ENCODE results near the gene TRAF7.
"Not testable (repeated sequence)": the region's sequence is repeated elsewhere in the genome, so short reads cannot be mapped to it uniquely, and the experiment has no call there.

The TRAF7 gene

GRCh38 chr16:2155091-2155950 lies at the start of gene TRAF7:
TSS of gene TRAF7 (plus strand) at chr16:2155782. CDS start at chr16:2163921, 8,139 bp downstream.
- peak; percentile 100 for DNase-seq

- not testable (repeated sequence) for DNase-seq
Observed at GRCh38 chr16:2106211-2106610, 49.4 kb upstream of the TRAF7 start.

DNA sequence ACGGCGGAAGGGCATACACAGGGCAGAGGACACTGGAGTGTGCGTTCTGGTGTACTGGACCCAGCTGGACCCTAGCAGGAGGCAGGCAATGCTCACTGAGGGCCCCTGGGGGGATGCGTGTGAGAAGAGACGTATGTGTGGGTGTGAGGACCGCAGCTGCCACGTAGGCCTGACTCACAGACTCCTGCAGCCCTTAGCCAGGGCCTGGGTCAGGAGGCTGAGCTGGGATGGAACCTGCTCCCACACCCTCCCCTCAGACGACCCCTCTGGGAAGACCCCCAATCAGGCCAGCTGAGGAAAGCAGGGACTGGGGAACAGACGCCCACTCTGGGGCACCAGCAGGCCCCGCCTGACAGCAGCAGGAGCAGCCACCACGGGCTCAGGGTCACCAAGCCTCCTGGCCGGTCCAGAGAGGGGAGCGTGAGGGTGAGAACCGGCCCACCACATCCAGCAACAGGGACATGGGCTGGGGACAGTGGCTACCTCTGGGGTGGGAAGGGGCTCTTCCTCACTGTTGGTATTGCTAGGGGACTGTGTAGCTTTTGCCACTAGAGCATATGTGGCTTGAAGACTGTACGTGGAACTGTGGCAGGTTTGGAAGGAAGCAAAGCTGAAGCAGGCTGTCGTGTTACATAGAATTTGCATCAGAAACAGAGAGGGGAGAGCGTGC lies 48.3 kb upstream of the TRAF7 start:
- DNase-seq = not testable (repeated sequence)

DNA sequence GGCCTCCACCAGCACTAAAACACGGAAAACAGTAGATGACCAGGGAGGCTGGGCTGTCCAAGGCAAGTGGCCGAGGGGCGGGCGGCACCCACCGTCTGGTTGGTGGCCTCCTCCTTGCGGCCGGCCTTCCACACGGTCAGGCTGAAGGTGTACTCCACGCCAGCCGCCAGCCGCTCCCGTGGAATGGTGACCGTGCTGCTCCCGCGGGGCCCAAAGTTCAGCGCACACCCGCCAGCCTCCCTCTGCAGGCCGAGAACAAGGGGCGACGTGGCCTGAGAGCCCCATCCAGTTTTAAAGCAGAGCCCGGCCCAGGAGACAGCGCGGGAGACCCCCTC lies 47.8 kb upstream of the TRAF7 start:
- DNase-seq = not testable (repeated sequence)

GRCh38 chr16:2108446-2109270 lies 46.9 kb upstream of the TRAF7 start:
- DNase-seq = not testable (repeated sequence)

- not testable (repeated sequence) for DNase-seq
Observed at GRCh38 chr16:2109271-2109580, 46.4 kb upstream of the TRAF7 start.

DNA sequence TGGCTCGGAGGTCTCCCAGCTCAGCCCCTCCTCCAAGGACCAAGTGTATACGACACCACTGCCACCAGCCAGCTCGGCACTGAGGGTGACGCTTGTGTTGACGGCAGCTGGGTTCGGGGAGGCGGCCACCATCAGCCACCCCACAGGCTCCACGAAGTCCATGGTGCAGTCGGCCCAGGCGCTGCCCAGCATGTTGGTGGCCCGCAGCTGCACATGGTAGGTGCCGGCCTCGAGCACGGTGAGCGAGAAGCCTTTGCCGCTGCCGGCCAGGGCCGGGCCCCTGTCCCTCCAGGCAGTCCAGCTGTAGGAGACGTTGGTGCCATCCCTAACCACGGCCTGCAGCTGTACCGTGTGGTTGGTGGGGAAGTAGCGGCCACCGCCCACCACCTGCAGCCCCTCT lies 45.7 kb upstream of the TRAF7 start:
- not testable (repeated sequence) for DNase-seq

- not testable (repeated sequence) for DNase-seq
Observed at GRCh38 chr16:2110332-2111008, 45.1 kb upstream of the TRAF7 start.

- not testable (repeated sequence) for DNase-seq
Observed at GRCh38 chr16:2111009-2111353, 44.6 kb upstream of the TRAF7 start.

- DNase-seq = not testable (repeated sequence)
Observed at GRCh38 chr16:2111412-2112335, 43.9 kb upstream of the TRAF7 start.

DNA sequence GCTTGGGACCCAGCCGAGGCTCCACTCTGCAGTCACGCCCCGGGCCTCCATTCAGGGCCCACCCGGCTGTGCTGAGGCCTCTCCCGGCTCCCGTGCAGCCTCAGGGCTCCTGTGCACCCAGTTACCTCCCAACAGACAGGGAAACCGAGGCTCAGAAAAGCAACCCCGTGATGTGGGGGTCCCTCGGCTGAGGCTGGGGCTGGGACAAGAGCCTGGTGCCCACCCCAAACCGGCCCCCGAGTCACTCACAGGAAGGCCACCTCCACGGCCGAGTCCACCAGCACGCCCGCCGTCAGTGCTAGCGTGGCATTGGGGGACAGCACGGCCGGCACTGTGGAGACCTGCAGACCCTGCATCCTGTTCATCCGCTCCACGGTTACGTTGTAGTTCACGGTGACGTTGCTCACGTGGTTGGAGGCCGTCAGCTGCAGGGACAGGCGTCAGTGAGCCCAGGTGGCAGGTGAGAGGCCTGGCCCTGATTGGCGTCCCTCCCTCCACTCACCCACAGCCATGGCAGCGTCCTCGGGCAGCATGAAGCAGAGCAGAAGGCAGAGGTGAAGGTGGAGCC lies 43.0 kb upstream of the TRAF7 start:
- DNase-seq = not testable (repeated sequence)

DNA sequence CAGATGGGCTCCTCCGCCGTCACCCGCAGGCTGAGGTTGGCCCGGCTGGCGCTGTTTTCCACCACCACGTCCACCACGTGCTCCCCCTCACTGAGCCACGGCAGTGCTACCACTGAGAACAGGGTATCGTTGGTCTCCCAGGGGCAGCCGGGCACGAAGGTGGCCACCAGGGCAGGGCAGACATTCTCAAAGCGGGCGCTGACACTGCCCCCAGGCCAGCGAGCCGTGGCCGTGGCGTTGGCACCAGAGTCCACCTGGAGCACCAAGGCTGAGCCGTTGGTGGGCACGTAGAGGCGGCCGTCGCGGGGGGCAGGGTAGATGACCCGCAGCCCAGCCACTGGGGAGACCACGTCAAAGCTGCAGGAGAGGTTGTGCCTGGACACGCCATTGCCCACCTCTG lies 41.4 kb upstream of the TRAF7 start:
- not testable (repeated sequence) for DNase-seq

GRCh38 chr16:2114885-2115590 lies 40.5 kb upstream of the TRAF7 start:
- not testable (repeated sequence) for DNase-seq

- DNase-seq = no peak
Observed at GRCh38 chr16:2115591-2115973, 40.0 kb upstream of the TRAF7 start.

DNA sequence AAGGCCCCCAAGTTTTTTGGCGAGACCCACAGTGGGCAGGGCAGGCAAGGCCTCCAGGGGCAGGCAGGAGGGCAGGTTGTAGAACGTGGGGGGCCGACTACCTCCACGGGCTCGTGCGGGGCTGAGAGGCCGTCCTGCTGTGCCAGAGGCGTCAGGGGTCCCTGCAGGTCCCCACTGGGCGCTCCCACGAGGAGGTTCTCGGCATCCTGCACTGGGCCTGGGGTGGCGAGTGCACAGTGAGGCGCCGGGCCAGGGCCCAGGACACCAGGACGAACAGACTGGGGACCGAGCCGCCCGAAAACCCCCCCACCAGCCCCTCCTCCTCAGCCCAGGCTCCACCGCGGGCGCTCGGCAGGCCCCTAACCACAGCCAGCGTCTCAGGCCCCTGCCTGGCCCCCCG lies 39.2 kb upstream of the TRAF7 start:
- not testable (repeated sequence) for DNase-seq

- not testable (repeated sequence) for DNase-seq
Observed at GRCh38 chr16:2117341-2117740, 38.2 kb upstream of the TRAF7 start.

GRCh38 chr16:2117960-2118722 lies 37.4 kb upstream of the TRAF7 start:
- DNase-seq = not testable (repeated sequence)

DNA sequence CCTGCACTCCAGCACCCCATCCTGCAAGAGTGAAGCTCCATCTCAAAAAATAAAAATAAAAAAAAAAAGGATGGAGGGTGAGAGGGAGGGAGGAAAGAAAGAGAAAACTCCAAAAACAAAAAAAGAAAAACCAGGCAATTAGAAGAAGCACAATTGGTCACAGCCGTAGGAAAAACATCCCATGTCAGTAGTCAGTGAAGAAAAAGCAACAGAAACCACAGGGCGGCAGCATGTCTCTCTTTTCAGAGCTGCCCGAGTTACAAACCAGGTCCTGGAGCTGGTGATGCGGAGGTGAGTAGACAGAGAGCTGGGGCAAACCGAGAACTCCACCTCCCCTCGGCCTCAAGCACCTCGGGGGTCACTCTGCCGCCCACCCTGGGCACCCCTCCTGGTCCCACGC lies 34.3 kb upstream of the TRAF7 start:
- peak; percentile 40 to 70 for DNase-seq

- DNase-seq = no peak
Observed at GRCh38 chr16:2121853-2122252, 33.7 kb upstream of the TRAF7 start.

DNA sequence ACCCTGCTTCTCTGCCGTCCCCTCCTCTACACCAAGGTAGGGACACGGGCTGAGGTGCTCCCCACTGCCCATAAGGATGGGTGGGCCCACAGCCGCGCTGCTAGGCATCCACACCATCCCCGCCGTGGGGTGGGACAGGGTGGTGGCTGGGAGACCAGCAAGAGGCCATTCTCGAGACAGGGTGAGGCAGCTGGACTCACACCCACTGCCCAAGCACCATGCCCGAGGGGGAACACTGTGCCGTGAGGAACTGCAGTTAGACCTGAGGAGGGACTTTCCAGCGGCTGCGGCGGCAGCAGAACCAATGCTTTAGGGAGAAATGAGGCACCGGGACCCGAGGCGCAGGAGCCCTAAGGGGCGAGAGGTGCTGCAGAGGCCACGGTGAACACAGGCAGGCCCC lies 33.2 kb upstream of the TRAF7 start:
- DNase-seq = no peak

Data from cerebellar nuclear complex (tissue), 1 donor.